Left ventricle myocardium inferior (tissue), 1 donor: ENCODE data around the gene GZMA. TPM values are rescaled to one million over a fixed set of nuclear protein-coding genes. Genes with fewer than 3 reads are reported as not detected.
"Not testable (repeated sequence)": the region's sequence is repeated elsewhere in the genome, so short reads cannot be mapped to it uniquely, and the experiment has no call there.

Source experiments
- DNase-seq: peaks from one replicate; pipeline ENCODE4 v3.0.0-alpha.2; 2020
- H3K27ac ChIP-seq: fragments of 200-600 bp; replicated peaks from 2 replicates; pipeline ENCODE4 v1.8.0; 2021
- H3K27me3 ChIP-seq: fragments of 200-600 bp; 2 replicates; pipeline ENCODE4 v1.8.0; 2021; ENCODE audit warnings: low read depth
- H3K36me3 ChIP-seq: fragments of 200-600 bp; 2 replicates; pipeline ENCODE4 v1.8.0; 2021
- H3K4me1 ChIP-seq: fragments of 200-600 bp; 2 replicates; pipeline ENCODE4 v1.8.0; 2021
- H3K4me3 ChIP-seq: fragments of 200-600 bp; 2 replicates; pipeline ENCODE4 v1.8.0; 2021; ENCODE audit warnings: mild to moderate bottlenecking, moderate library complexity
- H3K9me3 ChIP-seq: fragments of 200-600 bp; replicated peaks from 2 replicates; pipeline ENCODE4 v1.8.0; 2021
- intact Hi-C: fragments of 100-400 bp; cut with micrococcal nuclease; formaldehyde crosslinking; loops from one replicate; pipeline ENCODE4 v1.11.0; 2022
- total RNA-seq: library from RNA; stranded (reverse); fragmentation: NEBNext Ultra II Directional; extraction: Animal tissue kit (Norgen Biotek cat#: 25700); gene quantifications from one replicate; pipeline ENCODE4 v1.2.1, GENCODE V29; 2021
- TF ChIP-seq, protein P1 (sequence below): fragments of 200-600 bp; IDR thresholded peaks from 2 replicates; pipeline ENCODE4 v1.8.0; 2021; ENCODE audit warnings: antibody characterized with exemption, mild to moderate bottlenecking, borderline replicate concordance
- donor health status: DM: no; HTN: yes; CAD: no; lungs with severe emphysema.

The GZMA gene
- total RNA-seq, 1 donor from 2014 or later, result 1.5 TPM

- no peak for DNase-seq
- Histone ChIP-seq H3K4me3 (no peak overlapping the region), H3K4me1 (no peaks in the 10 kb centered on the region), H3K27ac (no peak overlapping the region), H3K27me3 (peaks cover 28% of the 10 kb centered on the region), H3K9me3 (peaks cover 5% of the 10 kb centered on the region), H3K36me3 (no peaks in the 10 kb centered on the region)
- TF ChIP-seq, protein P1, sequence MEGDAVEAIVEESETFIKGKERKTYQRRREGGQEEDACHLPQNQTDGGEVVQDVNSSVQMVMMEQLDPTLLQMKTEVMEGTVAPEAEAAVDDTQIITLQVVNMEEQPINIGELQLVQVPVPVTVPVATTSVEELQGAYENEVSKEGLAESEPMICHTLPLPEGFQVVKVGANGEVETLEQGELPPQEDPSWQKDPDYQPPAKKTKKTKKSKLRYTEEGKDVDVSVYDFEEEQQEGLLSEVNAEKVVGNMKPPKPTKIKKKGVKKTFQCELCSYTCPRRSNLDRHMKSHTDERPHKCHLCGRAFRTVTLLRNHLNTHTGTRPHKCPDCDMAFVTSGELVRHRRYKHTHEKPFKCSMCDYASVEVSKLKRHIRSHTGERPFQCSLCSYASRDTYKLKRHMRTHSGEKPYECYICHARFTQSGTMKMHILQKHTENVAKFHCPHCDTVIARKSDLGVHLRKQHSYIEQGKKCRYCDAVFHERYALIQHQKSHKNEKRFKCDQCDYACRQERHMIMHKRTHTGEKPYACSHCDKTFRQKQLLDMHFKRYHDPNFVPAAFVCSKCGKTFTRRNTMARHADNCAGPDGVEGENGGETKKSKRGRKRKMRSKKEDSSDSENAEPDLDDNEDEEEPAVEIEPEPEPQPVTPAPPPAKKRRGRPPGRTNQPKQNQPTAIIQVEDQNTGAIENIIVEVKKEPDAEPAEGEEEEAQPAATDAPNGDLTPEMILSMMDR, result no peak
- intact Hi-C loops, result no loop called here
Observed at GRCh38 chr5:55104036-55104772, 1.8 kb downstream of the GZMA start.

GRCh38 chr5:55104946-55105701 is 2.7 kb downstream of the GZMA start:
- intact Hi-C loops, result no loop called here
- Histone ChIP-seq H3K9me3 (peaks cover 5% of the 10 kb centered on the region), H3K4me1 (no peaks in the 10 kb centered on the region), H3K36me3 (no peaks in the 10 kb centered on the region), H3K27me3 (peaks cover 34% of the 10 kb centered on the region), H3K4me3 (no peak overlapping the region), H3K27ac (no peak overlapping the region)
- DNase-seq, result no peak
- TF ChIP-seq, protein P1, result no peak

GRCh38 chr5:55105976-55106375 is 3.5 kb downstream of the GZMA start:
- H3K9me3 ChIP-seq, intact Hi-C loops, H3K27ac ChIP-seq, H3K4me3 ChIP-seq, DNase-seq, H3K4me1 ChIP-seq, H3K36me3 ChIP-seq: not testable (repeated sequence)
- H3K27me3 ChIP-seq, result peaks cover 34% of the 10 kb centered on the region

DNA sequence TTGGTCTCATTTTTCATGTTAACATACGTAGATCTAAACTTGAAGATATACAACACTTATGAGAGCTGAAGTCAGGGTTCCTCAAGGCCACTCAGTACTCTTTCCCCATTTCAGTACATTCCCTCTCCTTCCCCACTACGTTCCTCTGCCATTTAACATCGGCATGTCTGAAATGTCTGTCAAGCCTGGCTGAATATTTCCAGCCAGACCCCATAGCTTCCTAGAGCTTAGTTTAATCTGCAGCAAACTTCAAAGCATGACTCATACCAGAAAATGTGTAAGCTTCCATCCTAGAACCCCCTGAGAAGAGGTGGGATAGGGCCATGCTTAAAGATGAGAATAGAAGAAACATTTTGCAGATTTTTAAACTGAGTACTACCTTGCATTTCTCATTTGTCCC is 6.2 kb downstream of the GZMA start:
- no peak overlapping the region for H3K27ac ChIP-seq
- no peaks in the 10 kb centered on the region for H3K9me3 ChIP-seq
- H3K27me3 ChIP-seq, result peaks cover 30% of the 10 kb centered on the region
- intact Hi-C loops, result no loop called here
- TF ChIP-seq, protein P1, result no peak
- no peaks in the 10 kb centered on the region for H3K36me3 ChIP-seq
- H3K4me3 ChIP-seq, result no peak overlapping the region
- DNase-seq, result no peak
- H3K4me1 ChIP-seq, result no peaks in the 10 kb centered on the region

GRCh38 chr5:55110217-55110616 is 7.8 kb downstream of the GZMA start:
- no peak for DNase-seq
- no peaks in the 10 kb centered on the region for H3K4me1 ChIP-seq
- H3K9me3 ChIP-seq, result no peaks in the 10 kb centered on the region
- intact Hi-C loops, result no loop called here
- H3K27ac ChIP-seq, result no peak overlapping the region
- H3K27me3 ChIP-seq, result peaks cover 39% of the 10 kb centered on the region
- no peak overlapping the region for H3K4me3 ChIP-seq
- no peaks in the 10 kb centered on the region for H3K36me3 ChIP-seq
- TF ChIP-seq, protein P1, result no peak

- TF ChIP-seq, protein P1, result no peak
- Histone ChIP-seq H3K4me3 (no peak overlapping the region), H3K9me3 (no peaks in the 10 kb centered on the region), H3K36me3 (no peaks in the 10 kb centered on the region), H3K27me3 (peaks cover 47% of the 10 kb centered on the region), H3K4me1 (no peaks in the 10 kb centered on the region), H3K27ac (no peak overlapping the region)
- intact Hi-C loops, result no loop called here
- DNase-seq, result no peak
Observed at GRCh38 chr5:55113327-55113726, 10.9 kb downstream of the GZMA start.
